GM12878 (cell line): ENCODE data around the gene CACNG8. TPM values are rescaled to one million over a fixed set of nuclear protein-coding genes. Genes with fewer than 3 reads are reported as not detected.

Source experiments
- ATAC-seq: fragments of 200-7000 bp; cut with Tn5 transposase; 3 replicates; pipeline ENCODE4 v1.9.1; 2020; ENCODE audit warnings: mild to moderate bottlenecking, moderate library complexity
- BruUV-seq: library from RNA; stranded (reverse); fragments of 400-500 nt; replicated peaks from 2 replicates; lab custom pipeline; 2021; lab: Mats Ljungman, UMichigan
- CTCF ChIA-PET: fragments of 300-600 bp; sonication (Branson Sonifier 250); formaldehyde crosslinking; extraction: SDS; loops from one replicate; lab custom pipeline; 2021; ENCODE audit warnings: inconsistent platforms; lab: Yijun Ruan, JAX
- POLR2A ChIA-PET: fragments of 350-600 bp; formaldehyde crosslinking; extraction: SDS; loops from one replicate; lab custom pipeline; 2021; ENCODE audit warnings: inconsistent platforms; lab: Charles Lee
- RAD21 ChIA-PET: fragments of 300-600 bp; sonication (Branson Sonifier 250); formaldehyde crosslinking; loops from one replicate; lab custom pipeline; 2023; ENCODE audit warnings: antibody characterized with exemption; ENCODE audit not compliant: unreplicated experiment; lab: Charles Lee
- SMC1A ChIA-PET: fragments of 300-600 bp; sonication (Branson Sonifier 250); formaldehyde crosslinking; loops from one replicate; lab custom pipeline; 2023; ENCODE audit not compliant: unreplicated experiment, uncharacterized antibody; lab: Charles Lee
- DNase-seq: peaks from one replicate; pipeline ENCODE4 v3.0.0-alpha.2; 2011; ENCODE audit warnings: low read depth, low spot score
- FAIRE-seq: peaks from 3 replicates; lab custom pipeline; 2011; peaks lifted over from hg19 to GRCh38; lab: Jason Lieb, UNC
- H2AFZ ChIP-seq: 2 replicates; pipeline ENCODE4 v1.6.0; 2011; ENCODE audit warnings: low read depth, low read length, control low read depth; ENCODE audit not compliant: control insufficient read depth
- H3K27ac ChIP-seq: 2 replicates; pipeline ENCODE4 v1.5.1; 2011; ENCODE audit warnings: control low read depth; ENCODE audit not compliant: control insufficient read depth, insufficient read depth
- H3K27me3 ChIP-seq, 2 experiments: replicated peaks in 1 of 2; 2 replicates each; pipeline versions ENCODE4 v1.6.0 to v1.6.1; 2011; ENCODE audit warnings: low read length in 1 of 2; ENCODE audit not compliant: control insufficient read depth in 2 of 2, insufficient read depth in 2 of 2
- H3K36me3 ChIP-seq, 2 experiments: 2 replicates each; pipeline ENCODE4 v1.5.1; 2011; ENCODE audit warnings: low read length in 1 of 2; ENCODE audit not compliant: control insufficient read depth in 2 of 2, insufficient read depth in 2 of 2
- H3K4me1 ChIP-seq: 2 replicates; pipeline ENCODE4 v1.6.1; 2011; ENCODE audit warnings: mild to moderate bottlenecking, low read length, moderate library complexity, mixed read lengths; ENCODE audit not compliant: control insufficient read depth, insufficient read depth
- H3K4me2 ChIP-seq: 2 replicates; pipeline ENCODE4 v1.6.0; 2011; ENCODE audit warnings: control low read depth; ENCODE audit not compliant: control insufficient read depth, insufficient read depth
- H3K4me3 ChIP-seq: fragments of 200-600 bp; sonication (generic); 2 replicates; pipeline ENCODE4 v1.5.1; 2016
- H3K79me2 ChIP-seq: 2 replicates; pipeline ENCODE4 v1.6.0; 2011; ENCODE audit warnings: low read length; ENCODE audit not compliant: control insufficient read depth, insufficient read depth
- H3K9ac ChIP-seq: 2 replicates; pipeline ENCODE4 v1.8.0; 2011; ENCODE audit warnings: low read length, control low read depth, mixed read lengths; ENCODE audit not compliant: control insufficient read depth, insufficient read depth
- H3K9me3 ChIP-seq: replicated peaks from 3 replicates; pipeline ENCODE4 v1.5.1; 2011; ENCODE audit warnings: mild to moderate bottlenecking, low read length; ENCODE audit not compliant: control insufficient read depth, insufficient read depth
- H4K20me1 ChIP-seq: 2 replicates; pipeline ENCODE4 v1.6.0; 2011; ENCODE audit not compliant: control insufficient read depth, insufficient read depth
- EED ChIP-seq: sonication (generic); IDR thresholded peaks from 2 replicates; pipeline ENCODE4 v1.6.1; 2016; ENCODE audit warnings: antibody characterized with exemption, low read depth
- IRF4 ChIP-seq: IDR thresholded peaks from 2 replicates; pipeline ENCODE4 v1.6.1; 2011; ENCODE audit warnings: low read depth, low read length
- KAT2A ChIP-seq: conservative IDR thresholded peaks from 2 replicates; pipeline ENCODE4 v1.6.1; 2011; ENCODE audit warnings: low read depth, low read length; ENCODE audit not compliant: control insufficient read depth
- KLF5 ChIP-seq: fragments of 450-650 bp; IDR thresholded peaks from 2 replicates; pipeline ENCODE4 v1.6.1; 2014; ENCODE audit warnings: mild to moderate bottlenecking; ENCODE audit not compliant: partially characterized antibody
- NRF1 ChIP-seq: conservative IDR thresholded peaks from 2 replicates; pipeline ENCODE4 v1.6.1; 2011; ENCODE audit warnings: mild to moderate bottlenecking, low read depth, low read length, improper control_type of control experiment
- ZBED1 ChIP-seq: IDR thresholded peaks from 2 replicates; pipeline ENCODE4 v1.6.1; 2016; ENCODE audit warnings: borderline replicate concordance
- ZNF207 ChIP-seq: fragments of 450-650 bp; IDR thresholded peaks from 2 replicates; pipeline ENCODE4 v1.6.1; 2014; ENCODE audit warnings: antibody characterized with exemption, mild to moderate bottlenecking, borderline replicate concordance
- WGBS: methylation state at CpG from one replicate; pipeline ENCODE4 v1.1.6; 2016; ENCODE audit warnings: low lambda C conversion rate; ENCODE audit not compliant: insufficient replicate concordance, insufficient coverage; ENCODE audit errors: missing lambda C conversion rate; 5-methylcytosine and 5-hydroxymethylcytosine counted together
- in situ Hi-C: fragments of 300-500 bp; cut with MboI; formaldehyde crosslinking; loops from 9 replicates; pipeline ENCODE4 v1.14.3; 2018; ENCODE audit warnings: mixed read lengths
- intact Hi-C: fragments of 100-400 bp; cut with micrococcal nuclease; formaldehyde crosslinking; loops from one replicate; pipeline ENCODE4 v1.14.2; 2022; ENCODE audit not compliant: unreplicated experiment
- polyA plus RNA-seq, 11 experiments: library from polyadenylated mRNA; depleted of rRNA in 4 of 11; unstranded in 6 of 11; stranded (reverse) in 5 of 11; fragments of >200 nt; fragmentation: Nextera tagmentation in 4 of 11; fragmentation: Illumina TruSeq in 1 of 11; extraction: Ambion mirVana in 4 of 11; extraction: Trizol in 1 of 11; gene quantifications; 1 replicate in 1 of 11; 2 replicates in 10 of 11; pipeline versions ENCODE4 v1.2.1 to v1.2.3, GENCODE V29; 2011 to 2016; ENCODE audit warnings: inconsistent platforms in 2 of 11, missing spikeins in 2 of 11, low read depth in 1 of 11
- total RNA-seq, 4 experiments: library from RNA; depleted of rRNA in 3 of 4; stranded (reverse); fragments of >200 nt in 3 of 4; fragmentation: Illumina TruSeq in 1 of 4; extraction: Trizol in 1 of 4; gene quantifications; 2 replicates each; pipeline versions ENCODE4 v1.2.1 to v1.2.3, GENCODE V29; 2013 to 2021
- TF ChIP-seq, protein P1 (sequence below): IDR thresholded peaks from 2 replicates; pipeline ENCODE4 v1.6.1; 2012; ENCODE audit warnings: low read depth, low read length, improper control_type of control experiment
- TF ChIP-seq, protein P2 (sequence below): fragments of 450-650 bp; IDR thresholded peaks from 2 replicates; pipeline ENCODE4 v1.6.1; 2017; ENCODE audit warnings: mild to moderate bottlenecking, moderate library complexity
- TF ChIP-seq, protein P3 (sequence below): fragments of 450-650 bp; IDR thresholded peaks from 2 replicates; pipeline ENCODE4 v1.6.1; 2017; ENCODE audit warnings: mild to moderate bottlenecking, moderate library complexity
- TF ChIP-seq, protein P4 (sequence below): fragments of 450-650 bp; IDR thresholded peaks from 2 replicates; pipeline ENCODE4 v1.6.1; 2017; ENCODE audit warnings: antibody characterized with exemption, mild to moderate bottlenecking, moderate library complexity

Gene CACNG8
- total and polyA plus RNA-seq, 10 of the 15 experiments (the other 5 are each of a cell fraction or from before 2014, with no cell fraction given): not detected

DNA sequence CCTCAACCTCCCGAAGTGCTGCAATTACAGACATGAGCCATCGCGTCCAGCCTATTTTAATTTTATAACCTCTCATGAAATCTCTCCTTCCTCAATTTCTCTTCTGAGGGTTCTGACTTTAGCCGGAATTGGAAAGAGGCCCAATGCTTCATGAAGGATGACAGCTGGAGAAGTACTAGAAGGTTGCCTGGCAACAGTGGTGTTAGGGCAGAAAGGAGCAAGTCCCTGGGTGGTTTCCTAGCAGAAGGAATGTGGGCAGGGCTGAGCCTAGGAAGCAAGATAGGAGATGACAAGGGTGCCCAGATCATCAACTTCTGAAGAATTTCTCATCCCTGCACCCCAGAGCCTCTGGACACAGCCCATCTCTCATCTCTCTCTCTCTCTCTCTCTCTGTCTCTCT, 54.5 kb downstream of the CACNG8 start:
- no TSS peak for BruUV-seq
- H3K27ac ChIP-seq: no peak overlapping the region
- no peaks in the 10 kb centered on the region for H3K4me1 ChIP-seq
- ChIA-PET SMC1A (no interaction called here), RAD21 (no interaction called here), CTCF (no interaction called here), POLR2A (no interaction called here)
- FAIRE-seq (no peak), ATAC-seq (no peak), DNase-seq (no peak)
- no peaks in the 10 kb centered on the region for H3K27me3 ChIP-seq
- H3K79me2 ChIP-seq: no peaks in the 10 kb centered on the region
- no peaks in the 10 kb centered on the region for H4K20me1 ChIP-seq
- H3K4me3 ChIP-seq: no peak overlapping the region
- H3K9me3 ChIP-seq: no peaks in the 10 kb centered on the region; the same call in 2 of the 3 replicates
- H3K9ac ChIP-seq: no peak overlapping the region
- WGBS: 69% methylated on average over 4 of the region's 4 CpGs
- TF ChIP-seq KAT2A (no peak), KLF5 (no peak), ZNF207 (no peak), ZBED1 (no peak), IRF4 (no peak), EED (no peak), NRF1 (no peak)
- TF ChIP-seq, protein P1, sequence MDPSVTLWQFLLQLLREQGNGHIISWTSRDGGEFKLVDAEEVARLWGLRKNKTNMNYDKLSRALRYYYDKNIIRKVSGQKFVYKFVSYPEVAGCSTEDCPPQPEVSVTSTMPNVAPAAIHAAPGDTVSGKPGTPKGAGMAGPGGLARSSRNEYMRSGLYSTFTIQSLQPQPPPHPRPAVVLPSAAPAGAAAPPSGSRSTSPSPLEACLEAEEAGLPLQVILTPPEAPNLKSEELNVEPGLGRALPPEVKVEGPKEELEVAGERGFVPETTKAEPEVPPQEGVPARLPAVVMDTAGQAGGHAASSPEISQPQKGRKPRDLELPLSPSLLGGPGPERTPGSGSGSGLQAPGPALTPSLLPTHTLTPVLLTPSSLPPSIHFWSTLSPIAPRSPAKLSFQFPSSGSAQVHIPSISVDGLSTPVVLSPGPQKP: no peak
- TF ChIP-seq, protein P2, sequence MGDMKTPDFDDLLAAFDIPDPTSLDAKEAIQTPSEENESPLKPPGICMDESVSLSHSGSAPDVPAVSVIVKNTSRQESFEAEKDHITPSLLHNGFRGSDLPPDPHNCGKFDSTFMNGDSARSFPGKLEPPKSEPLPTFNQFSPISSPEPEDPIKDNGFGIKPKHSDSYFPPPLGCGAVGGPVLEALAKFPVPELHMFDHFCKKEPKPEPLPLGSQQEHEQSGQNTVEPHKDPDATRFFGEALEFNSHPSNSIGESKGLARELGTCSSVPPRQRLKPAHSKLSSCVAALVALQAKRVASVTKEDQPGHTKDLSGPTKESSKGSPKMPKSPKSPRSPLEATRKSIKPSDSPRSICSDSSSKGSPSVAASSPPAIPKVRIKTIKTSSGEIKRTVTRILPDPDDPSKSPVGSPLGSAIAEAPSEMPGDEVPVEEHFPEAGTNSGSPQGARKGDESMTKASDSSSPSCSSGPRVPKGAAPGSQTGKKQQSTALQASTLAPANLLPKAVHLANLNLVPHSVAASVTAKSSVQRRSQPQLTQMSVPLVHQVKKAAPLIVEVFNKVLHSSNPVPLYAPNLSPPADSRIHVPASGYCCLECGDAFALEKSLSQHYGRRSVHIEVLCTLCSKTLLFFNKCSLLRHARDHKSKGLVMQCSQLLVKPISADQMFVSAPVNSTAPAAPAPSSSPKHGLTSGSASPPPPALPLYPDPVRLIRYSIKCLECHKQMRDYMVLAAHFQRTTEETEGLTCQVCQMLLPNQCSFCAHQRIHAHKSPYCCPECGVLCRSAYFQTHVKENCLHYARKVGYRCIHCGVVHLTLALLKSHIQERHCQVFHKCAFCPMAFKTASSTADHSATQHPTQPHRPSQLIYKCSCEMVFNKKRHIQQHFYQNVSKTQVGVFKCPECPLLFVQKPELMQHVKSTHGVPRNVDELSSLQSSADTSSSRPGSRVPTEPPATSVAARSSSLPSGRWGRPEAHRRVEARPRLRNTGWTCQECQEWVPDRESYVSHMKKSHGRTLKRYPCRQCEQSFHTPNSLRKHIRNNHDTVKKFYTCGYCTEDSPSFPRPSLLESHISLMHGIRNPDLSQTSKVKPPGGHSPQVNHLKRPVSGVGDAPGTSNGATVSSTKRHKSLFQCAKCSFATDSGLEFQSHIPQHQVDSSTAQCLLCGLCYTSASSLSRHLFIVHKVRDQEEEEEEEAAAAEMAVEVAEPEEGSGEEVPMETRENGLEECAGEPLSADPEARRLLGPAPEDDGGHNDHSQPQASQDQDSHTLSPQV: no peak
- TF ChIP-seq, protein P3, sequence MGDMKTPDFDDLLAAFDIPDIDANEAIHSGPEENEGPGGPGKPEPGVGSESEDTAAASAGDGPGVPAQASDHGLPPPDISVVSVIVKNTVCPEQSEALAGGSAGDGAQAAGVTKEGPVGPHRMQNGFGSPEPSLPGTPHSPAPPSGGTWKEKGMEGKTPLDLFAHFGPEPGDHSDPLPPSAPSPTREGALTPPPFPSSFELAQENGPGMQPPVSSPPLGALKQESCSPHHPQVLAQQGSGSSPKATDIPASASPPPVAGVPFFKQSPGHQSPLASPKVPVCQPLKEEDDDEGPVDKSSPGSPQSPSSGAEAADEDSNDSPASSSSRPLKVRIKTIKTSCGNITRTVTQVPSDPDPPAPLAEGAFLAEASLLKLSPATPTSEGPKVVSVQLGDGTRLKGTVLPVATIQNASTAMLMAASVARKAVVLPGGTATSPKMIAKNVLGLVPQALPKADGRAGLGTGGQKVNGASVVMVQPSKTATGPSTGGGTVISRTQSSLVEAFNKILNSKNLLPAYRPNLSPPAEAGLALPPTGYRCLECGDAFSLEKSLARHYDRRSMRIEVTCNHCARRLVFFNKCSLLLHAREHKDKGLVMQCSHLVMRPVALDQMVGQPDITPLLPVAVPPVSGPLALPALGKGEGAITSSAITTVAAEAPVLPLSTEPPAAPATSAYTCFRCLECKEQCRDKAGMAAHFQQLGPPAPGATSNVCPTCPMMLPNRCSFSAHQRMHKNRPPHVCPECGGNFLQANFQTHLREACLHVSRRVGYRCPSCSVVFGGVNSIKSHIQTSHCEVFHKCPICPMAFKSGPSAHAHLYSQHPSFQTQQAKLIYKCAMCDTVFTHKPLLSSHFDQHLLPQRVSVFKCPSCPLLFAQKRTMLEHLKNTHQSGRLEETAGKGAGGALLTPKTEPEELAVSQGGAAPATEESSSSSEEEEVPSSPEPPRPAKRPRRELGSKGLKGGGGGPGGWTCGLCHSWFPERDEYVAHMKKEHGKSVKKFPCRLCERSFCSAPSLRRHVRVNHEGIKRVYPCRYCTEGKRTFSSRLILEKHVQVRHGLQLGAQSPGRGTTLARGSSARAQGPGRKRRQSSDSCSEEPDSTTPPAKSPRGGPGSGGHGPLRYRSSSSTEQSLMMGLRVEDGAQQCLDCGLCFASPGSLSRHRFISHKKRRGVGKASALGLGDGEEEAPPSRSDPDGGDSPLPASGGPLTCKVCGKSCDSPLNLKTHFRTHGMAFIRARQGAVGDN: no peak
- TF ChIP-seq, protein P4, sequence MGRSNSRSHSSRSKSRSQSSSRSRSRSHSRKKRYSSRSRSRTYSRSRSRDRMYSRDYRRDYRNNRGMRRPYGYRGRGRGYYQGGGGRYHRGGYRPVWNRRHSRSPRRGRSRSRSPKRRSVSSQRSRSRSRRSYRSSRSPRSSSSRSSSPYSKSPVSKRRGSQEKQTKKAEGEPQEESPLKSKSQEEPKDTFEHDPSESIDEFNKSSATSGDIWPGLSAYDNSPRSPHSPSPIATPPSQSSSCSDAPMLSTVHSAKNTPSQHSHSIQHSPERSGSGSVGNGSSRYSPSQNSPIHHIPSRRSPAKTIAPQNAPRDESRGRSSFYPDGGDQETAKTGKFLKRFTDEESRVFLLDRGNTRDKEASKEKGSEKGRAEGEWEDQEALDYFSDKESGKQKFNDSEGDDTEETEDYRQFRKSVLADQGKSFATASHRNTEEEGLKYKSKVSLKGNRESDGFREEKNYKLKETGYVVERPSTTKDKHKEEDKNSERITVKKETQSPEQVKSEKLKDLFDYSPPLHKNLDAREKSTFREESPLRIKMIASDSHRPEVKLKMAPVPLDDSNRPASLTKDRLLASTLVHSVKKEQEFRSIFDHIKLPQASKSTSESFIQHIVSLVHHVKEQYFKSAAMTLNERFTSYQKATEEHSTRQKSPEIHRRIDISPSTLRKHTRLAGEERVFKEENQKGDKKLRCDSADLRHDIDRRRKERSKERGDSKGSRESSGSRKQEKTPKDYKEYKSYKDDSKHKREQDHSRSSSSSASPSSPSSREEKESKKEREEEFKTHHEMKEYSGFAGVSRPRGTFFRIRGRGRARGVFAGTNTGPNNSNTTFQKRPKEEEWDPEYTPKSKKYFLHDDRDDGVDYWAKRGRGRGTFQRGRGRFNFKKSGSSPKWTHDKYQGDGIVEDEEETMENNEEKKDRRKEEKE: no peak
- H3K36me3 ChIP-seq: no peaks in the 10 kb centered on the region
- H3K4me2 ChIP-seq: no peak overlapping the region
- intact Hi-C loops (no loop called here), in situ Hi-C loops (no loop called here)
- no peak overlapping the region for H2AFZ ChIP-seq
